Renal cortex interstitium (tissue), 11 donors: ENCODE data around the gene UBAP1L. TPM values are rescaled to one million over a fixed set of nuclear protein-coding genes. Genes with fewer than 3 reads are reported as not detected.

ENCODE experiments used
- DNase-seq, 11 donors: peaks; one replicate each; pipeline ENCODE4 v3.0.0-alpha.2; 2013; ENCODE audit warnings: low read depth in 9 of 11, low spot score in 4 of 11; ENCODE audit errors: extremely low read depth in 1 of 11
- polyA plus RNA-seq, 3 donors: library from polyadenylated mRNA; unstranded; fragments of 120-200 nt; gene quantifications; one replicate each; pipeline ENCODE4 v1.2.1, GENCODE V29; 2013; ENCODE audit not compliant: insufficient read length in 3 of 3

The UBAP1L gene
- polyA plus RNA-seq, 3 donors = 3.9 to 9.1 (median 4.3) TPM

- DNase-seq = no peak
Measured at GRCh38 chr15:65072027-65072426, 43.0 kb downstream of the UBAP1L start.

DNA sequence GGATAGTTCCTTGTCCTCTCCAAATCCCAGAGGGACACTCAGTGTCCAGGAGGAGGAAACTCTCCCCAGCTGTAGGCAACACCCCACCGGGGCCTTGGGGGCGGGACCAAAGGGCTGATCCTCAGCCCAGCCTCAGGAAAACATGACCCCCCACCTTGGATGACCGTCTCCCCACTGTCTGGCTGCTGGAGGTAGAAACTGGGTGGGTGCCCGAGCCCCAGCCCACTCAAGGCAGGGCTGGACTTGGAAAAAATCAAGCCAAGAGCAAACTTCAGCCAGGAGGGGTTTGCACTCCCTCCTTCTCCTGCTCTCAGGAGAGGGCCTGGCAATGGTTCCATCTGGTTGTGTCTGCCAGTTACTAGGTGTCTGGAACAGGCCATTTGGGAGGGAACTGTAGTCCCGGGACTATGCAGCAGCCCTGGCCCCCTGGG is 43.6 kb downstream of the UBAP1L start:
- no peak for DNase-seq

GRCh38 chr15:65069779-65070546 is 45.0 kb downstream of the UBAP1L start:
- no peak for DNase-seq

- no peak for DNase-seq
Measured at GRCh38 chr15:65069179-65069578, 45.8 kb downstream of the UBAP1L start.

- DNase-seq = no peak
Measured at GRCh38 chr15:65068403-65068788, 46.6 kb downstream of the UBAP1L start.

DNA sequence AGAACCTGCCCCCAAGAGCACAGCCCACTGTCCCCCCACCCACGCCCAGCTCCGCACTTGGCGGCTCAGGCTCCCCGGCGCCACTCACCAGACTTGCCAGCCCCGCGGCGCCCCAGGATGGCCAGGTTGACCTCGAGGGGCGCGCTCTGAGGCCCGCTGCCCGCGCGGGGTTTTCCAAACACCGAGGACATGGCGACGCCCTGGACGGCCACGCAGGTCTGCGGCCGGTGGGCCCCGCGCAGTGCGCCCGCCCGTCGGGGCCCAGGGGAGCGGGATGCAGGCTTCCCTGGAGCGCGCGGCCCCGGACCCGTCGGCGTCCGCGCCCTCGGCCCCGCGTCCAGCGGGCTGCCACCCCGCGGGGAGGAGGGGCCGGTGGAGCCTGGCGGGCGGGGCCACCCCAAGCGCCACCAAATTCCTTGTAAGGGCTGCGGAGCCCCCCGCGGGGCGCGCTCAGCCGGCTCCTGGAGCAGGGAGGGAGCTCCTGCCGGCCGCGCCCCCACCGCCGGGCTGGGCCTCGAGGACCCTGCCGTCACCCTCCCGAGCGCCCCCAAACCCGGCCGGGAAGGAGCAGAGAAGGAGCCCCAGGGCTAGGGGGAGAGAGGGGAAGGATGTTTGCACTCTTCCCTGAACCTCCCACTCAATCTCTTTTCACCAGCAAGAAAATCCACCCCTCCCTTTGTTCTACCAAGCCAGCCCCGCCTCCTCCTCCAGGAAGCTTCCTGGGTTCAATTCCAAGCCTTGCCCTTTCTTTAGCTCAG is 47.2 kb downstream of the UBAP1L start, which contains the start of gene RASL12:
Gene RASL12, minus strand, starts transcription at position 347 of the 758 bp plus-strand sequence. Its CDS starts 156 bp downstream, at position 191.
- no peak for DNase-seq

DNA sequence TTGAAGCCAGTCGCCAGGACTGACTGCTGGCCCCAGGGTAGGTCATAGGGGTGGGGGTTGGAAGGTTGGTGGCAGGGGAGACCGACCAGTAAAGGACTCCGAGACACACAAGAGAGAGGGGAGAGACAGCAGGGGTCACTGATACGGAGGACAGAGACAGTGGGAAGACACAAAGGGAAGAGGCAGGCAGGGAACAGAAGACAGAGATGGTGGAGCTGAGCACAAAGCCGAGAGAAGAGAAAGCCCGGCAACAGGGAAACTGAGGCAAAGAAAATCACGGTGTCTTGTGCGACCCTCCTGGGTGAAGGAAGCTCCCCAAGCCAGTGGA is 47.7 kb downstream of the UBAP1L start:
- no peak for DNase-seq

GRCh38 chr15:65066635-65067316 is 48.2 kb downstream of the UBAP1L start:
- DNase-seq = no peak

DNA sequence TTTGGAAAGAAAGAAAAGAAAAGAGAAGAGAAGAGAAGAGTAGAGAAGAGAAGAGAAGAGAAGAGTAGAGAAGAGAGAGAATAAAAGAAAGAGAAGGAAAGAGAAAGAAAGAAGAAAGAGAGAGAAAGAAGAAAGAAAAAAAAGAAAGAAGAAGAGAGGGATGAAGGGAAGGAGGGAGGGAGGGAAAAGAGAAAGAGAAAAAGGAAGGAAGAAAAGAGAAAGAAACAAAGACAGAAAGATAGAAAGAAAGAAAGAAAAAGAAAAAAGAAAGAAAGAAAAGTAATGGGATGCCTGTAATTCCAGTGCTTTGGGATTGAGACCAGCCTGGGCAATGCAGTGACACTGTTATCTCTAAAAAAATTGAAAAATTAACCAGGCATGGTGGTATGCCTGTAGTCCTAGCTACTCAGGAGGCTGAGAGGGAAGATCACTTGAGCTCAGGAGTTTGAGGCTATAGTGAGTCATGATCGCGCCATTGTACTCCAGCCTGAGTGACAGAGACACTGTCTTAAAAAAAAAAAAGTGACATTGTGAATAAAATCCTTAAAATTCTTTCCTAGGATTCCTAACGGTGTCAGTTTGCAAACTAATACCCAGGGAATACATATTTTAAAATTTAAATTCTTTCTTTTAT is 48.9 kb downstream of the UBAP1L start:
- no peak for DNase-seq

DNA sequence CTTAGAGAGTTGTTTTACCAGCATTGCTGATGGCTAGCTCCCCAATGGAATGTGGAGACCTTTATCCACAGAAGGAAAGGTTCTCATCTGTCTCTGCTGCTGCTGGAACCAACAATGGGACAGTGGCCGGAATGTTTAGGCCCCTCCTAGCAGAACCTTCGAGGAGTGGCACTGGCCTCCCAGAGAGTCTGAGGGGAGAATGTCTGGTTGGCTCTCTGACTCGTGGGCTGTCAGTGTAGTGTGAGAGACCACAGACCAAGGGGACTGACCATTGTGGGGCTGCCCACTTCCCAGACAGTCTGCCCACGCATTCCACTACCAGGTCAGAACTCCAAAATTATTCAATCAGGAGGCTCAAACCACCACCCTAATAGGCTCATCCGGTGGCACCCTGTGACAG is 52.3 kb downstream of the UBAP1L start:
- no peak for DNase-seq

DNA sequence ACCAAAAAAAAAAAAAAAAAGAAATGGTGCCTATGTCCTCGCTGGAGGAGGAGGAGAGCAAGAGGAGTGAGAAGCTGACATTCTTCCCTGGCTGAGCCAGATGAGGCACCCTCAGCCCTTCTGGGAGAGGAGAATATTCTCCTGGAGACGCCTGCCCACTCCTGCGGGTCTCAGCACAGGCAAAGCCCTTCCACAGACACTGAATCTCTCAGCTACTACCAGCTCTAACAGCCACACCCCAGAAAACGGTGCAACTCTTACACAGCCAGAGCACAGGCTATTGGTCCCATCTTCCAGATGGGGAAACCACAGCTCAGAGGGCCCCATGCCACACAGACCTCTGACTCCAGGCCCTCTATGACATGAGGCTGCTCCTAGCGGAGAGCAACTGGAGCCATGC is 52.9 kb downstream of the UBAP1L start:
- DNase-seq = no peak

DNA sequence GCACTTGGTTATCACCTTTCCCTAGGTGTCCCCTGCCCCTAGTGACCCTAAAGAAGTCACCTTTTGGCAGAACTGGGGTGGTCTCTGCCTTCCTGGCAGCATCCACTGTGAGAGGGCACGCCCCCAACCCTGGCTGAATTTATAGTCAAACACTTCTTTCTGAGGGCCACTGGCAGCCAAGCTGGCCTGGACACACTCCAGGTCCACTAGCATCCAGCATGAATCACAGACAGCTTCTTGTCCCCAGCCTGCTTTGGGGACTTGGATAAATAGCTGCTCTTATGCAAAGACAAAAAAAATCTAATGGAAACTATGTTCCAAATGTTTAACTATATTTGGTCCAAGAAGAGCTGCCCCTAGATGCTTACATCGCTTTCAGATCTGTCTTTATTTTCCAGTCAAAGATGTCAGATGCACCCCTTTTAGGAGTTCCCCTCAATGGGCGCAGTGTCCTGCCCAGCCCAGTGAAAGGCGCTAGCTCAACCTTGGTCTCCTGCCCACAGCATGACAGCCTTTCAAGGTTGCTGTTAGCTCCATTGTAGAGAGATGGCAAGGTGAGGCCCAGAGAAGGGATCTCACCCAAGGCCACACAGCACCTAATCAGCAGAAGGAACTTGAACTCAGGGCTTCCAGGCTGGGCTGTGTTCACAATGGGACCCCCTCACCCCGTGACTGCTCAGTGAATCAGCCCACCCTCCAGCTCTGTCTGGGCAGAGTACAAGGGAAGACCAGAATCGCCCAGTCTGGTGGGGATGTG is 54.2 kb downstream of the UBAP1L start:
- no peak for DNase-seq

DNA sequence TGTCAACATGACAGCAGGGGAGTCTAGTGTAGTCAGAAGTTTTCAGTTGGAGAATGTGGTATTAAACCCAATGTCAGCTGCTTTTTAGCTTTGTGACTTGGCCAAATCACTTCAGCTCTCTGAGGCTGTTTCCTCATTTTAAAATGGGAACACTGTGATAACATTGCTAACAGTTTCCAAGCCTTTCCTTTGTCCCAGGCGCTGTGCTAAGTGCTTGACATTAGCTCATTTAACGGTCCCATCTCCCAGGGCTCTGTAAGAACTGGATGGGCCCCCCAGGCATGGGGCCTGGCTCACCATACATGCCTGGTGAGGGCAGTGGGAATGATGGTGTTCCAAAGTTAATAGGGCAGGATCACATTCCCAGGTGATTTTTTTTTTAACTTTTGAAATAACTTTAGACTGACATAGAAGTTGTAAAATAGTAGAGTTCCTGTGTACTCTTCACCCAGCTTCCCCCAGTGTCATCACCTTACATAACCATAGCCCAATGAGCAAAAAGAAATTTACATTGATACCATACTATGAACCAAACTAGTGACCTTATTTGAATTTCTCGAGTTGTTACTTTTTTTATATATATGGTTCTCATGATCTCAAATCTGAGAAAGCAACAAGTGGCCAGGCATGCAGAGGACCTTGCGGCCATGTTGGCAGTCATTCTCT is 54.9 kb downstream of the UBAP1L start:
- no peak for DNase-seq

- no peak for DNase-seq
Measured at GRCh38 chr15:65059369-65059750, 55.6 kb downstream of the UBAP1L start.

DNA sequence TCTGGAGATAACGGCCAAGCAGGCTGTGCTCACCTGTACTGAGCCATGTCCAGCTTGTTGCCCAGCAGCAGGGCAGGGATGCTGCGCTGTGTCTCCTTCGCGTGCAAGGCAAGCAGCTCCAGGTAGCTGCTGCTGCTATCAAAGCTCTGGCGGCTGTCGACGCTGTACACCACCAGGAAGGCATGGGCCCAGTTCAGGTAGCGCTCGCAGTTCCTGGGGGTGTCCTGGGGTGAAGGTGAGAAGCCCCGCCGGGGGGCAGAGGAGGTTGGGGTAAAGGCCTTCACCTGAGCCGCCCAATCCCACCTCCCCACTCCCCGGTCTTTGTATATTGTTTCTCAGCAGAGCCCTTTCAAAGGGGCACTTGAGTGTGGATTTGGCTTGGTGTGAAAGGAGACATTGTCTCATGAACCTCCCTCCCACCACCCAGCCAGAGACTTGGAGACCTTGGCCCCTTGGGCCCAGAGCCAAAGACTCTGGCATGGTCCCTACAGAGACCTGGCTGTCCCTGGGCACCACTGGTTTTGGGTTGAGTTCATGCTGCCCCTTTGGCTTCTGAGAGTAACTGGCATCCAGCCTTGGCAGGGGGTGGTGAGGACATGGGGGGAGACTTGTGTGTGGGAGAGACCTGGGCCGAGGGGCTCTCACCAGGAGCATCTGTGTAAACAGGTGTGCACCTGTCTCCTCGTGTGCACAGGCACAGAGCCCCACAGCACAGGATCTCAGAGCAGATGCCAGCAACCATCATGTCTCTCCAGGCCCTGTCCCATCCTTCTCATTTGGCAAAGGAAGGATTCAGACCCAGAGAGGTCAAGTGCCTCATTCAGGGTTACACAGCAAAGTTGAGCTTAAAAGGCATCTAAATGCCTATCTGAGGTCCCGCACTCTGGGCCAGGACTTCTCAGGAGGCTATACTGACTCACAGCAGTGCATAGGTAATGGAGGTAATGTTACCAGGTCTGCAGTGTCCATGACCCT is 56.3 kb downstream of the UBAP1L start:
- DNase-seq = no peak

DNA sequence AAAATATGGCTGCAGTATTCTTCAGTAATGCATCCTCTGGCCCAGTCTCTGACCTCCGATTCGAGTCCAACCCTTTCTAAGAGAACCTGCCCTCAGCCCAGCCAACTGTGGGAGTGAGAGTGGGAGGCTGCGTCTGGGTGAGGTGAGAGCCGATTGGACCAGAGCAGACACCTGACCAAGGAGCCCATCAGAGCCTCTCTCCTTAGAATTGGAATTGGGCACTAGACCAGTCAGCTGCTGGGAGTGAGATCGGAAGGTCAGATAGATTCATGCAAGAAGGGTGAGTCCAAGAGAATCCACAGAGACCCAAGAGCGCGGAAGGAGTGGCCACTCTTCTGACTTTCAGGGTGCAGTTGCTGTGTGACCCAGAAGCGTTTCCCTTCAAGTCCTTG is 57.5 kb downstream of the UBAP1L start:
- no peak for DNase-seq

DNA sequence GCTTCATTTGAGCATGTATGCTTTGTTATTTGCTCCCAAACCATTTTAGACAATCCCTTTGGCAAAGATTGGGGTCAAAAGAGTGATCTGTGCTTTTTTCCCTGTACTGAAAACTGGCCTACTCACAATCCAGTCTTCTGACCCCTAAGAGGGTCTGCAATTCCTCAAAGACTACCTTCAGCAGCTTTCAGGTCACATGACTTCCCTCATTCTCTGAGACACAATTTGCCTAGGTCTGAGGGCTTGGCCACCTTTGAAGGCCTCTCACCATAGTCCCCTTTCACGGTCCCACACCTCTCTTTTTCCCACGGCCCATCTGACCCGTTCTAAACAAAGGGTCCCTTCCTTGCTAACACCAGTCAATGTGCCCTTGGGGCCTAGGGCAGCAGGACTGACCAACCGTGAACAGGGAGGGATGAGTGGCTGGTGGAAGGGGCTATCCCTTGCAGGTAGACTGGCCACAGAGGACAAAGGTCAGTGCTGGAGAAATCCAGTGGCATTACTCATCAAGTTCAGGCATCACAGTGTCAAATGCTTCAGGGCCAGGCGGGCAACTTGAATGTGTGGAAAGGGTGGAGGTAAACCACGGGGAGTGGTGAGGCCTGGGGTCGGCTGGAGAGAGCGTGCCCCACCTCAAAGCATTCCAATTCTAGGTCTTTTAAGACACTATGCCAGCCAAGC is 58.0 kb downstream of the UBAP1L start:
- no peak for DNase-seq
